ENCODE measurements around the gene NPY1R.

The NPY1R gene

GRCh38 chr4:163280703-163281519 lies 51.5 kb downstream of the NPY1R start:
- DNase-seq (ENCODE audit: low read depth in 2 of 2, low spot score in 1 of 2), result no peak

GRCh38 chr4:163279713-163280112 lies 52.7 kb downstream of the NPY1R start:
- DNase-seq (ENCODE audit: low read depth in 2 of 2, low spot score in 1 of 2), result no peak

GRCh38 chr4:163274861-163275260 lies 57.5 kb downstream of the NPY1R start:
- DNase-seq (ENCODE audit: low read depth in 2 of 2, low spot score in 1 of 2), result no peak
